Measurements from ENCODE around the gene CDK5RAP3.

GRCh38 chr17:48014595-48015111 is 43.7 kb downstream of the CDK5RAP3 start:
- TF ChIP-seq REST (IDR thresholded peaks at IDR 0.05; ENCODE audit: borderline replicate concordance) (peak; percentile 96), CTCF (IDR thresholded peaks at IDR 0.05; ENCODE audit: poor library complexity, severe bottlenecking) (peak; percentile 19), SMC3 (conservative IDR thresholded peaks at IDR 0.05; ENCODE audit: poor library complexity) (peak; percentile 53), EZH2 (IDR thresholded peaks at IDR 0.05; ENCODE audit: borderline replicate concordance, insufficient read depth, low read length, poor library complexity, severe bottlenecking) (no peak), POLR2AphosphoS5 (IDR thresholded peaks at IDR 0.05) (peak; percentile 64), RAD21 (conservative IDR thresholded peaks at IDR 0.05) (no peak), EP300 (conservative IDR thresholded peaks at IDR 0.05; ENCODE audit: poor library complexity, severe bottlenecking) (peak; percentile 82)
